SK-N-SH treated with all-trans-retinoic acid at 6 μM for 48 hours (cell line): ENCODE results near the gene MYEOV.

Experiments
- BACH2 ChIP-seq: fragments of 250-450 bp; sonication (Bioruptor Pico); IDR thresholded peaks from 2 replicates; pipeline ENCODE4 v1.9.0; 2021; ENCODE audit warnings: mild to moderate bottlenecking, borderline replicate concordance
- CSDC2 ChIP-seq: fragments of 250-450 bp; sonication (Bioruptor Pico); IDR thresholded peaks from 2 replicates; pipeline ENCODE4 v1.5.0; 2020; ENCODE audit warnings: mild to moderate bottlenecking, moderate library complexity
- RARB ChIP-seq: fragments of 250-450 bp; sonication (Bioruptor Pico); IDR thresholded peaks from 2 replicates; pipeline ENCODE4 v1.8.0; 2021; ENCODE audit warnings: mild to moderate bottlenecking, moderate library complexity
- TCF4 ChIP-seq: fragments of 250-450 bp; sonication (Bioruptor Pico); IDR thresholded peaks from 2 replicates; pipeline ENCODE4 v1.8.0; 2021; ENCODE audit warnings: mild to moderate bottlenecking, moderate library complexity, borderline replicate concordance
- ZFP3 ChIP-seq: fragments of 250-450 bp; sonication (Bioruptor Pico); IDR thresholded peaks from 2 replicates; pipeline ENCODE4 v1.5.0; 2020; ENCODE audit warnings: mild to moderate bottlenecking, moderate library complexity
- ZFP30 ChIP-seq: fragments of 450-650 bp; formaldehyde crosslinking; IDR thresholded peaks from 2 replicates; pipeline ENCODE4 v1.5.0; 2022; ENCODE audit warnings: mild to moderate bottlenecking, moderate library complexity
- TF ChIP-seq, protein P1 (sequence below): fragments of 250-450 bp; sonication (Bioruptor Pico); IDR thresholded peaks from 2 replicates; pipeline ENCODE4 v1.8.0; 2021; ENCODE audit warnings: low read depth, mild to moderate bottlenecking, moderate library complexity, borderline replicate concordance

DNA sequence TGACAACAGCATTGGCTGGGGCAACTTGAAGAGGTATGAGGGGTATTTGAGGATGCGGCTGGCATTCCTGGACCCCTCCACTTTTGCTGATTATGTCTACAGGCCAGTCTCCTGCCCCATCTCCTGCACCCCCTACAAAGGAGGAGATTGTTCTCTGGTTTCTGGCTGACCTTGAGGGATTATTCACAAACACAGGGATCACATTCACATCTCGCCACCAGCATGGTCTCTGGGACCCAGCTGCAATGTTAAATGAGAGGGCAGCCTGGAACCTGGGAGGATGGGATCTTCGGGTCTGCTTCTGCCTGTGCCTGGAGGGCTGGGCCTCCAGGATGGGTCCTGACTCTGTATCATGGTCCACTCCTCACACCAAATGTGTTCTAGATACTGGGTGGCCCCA lies 32.8 kb upstream of the MYEOV start:
- TF ChIP-seq ZFP3 (CRISPR knock-in tag) (no peak), BACH2 (CRISPR knock-in tag) (no peak), RARB (no peak), CSDC2 (no peak), TCF4 (CRISPR knock-in tag) (no peak), ZFP30 (CRISPR knock-in tag) (no peak)
- TF ChIP-seq, protein P1, sequence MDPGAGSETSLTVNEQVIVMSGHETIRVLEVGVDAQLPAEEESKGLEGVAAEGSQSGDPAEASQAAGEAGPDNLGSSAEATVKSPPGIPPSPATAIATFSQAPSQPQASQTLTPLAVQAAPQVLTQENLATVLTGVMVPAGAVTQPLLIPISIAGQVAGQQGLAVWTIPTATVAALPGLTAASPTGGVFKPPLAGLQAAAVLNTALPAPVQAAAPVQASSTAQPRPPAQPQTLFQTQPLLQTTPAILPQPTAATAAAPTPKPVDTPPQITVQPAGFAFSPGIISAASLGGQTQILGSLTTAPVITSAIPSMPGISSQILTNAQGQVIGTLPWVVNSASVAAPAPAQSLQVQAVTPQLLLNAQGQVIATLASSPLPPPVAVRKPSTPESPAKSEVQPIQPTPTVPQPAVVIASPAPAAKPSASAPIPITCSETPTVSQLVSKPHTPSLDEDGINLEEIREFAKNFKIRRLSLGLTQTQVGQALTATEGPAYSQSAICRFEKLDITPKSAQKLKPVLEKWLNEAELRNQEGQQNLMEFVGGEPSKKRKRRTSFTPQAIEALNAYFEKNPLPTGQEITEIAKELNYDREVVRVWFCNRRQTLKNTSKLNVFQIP = no peak
